Esophagus muscularis mucosa (tissue), 4 donors: ENCODE measurements around the gene IGIP. TPM values are rescaled to one million over a fixed set of nuclear protein-coding genes. Genes with fewer than 3 reads are reported as not detected.

Source experiments
- DNase-seq: peaks from one replicate; pipeline ENCODE4 v3.0.0-alpha.2; 2017; ENCODE audit errors: extremely low spot score
- H3K27ac ChIP-seq, 4 donors: fragments of 200-600 bp; sonication (generic); replicated peaks in 1 of 4; 1 replicate in 3 of 4; 2 replicates in 1 of 4; pipeline ENCODE4 v1.5.1; 2016 to 2019; ENCODE audit warnings: mild to moderate bottlenecking in 1 of 4
- H3K27me3 ChIP-seq, 4 donors: fragments of 200-600 bp; sonication (generic); one replicate each; pipeline versions ENCODE4 v1.5.1 to v1.6.0; 2016 to 2019
- H3K36me3 ChIP-seq, 4 donors: fragments of 200-600 bp; sonication (generic); one replicate each; pipeline ENCODE4 v1.5.1; 2016 to 2019
- H3K4me1 ChIP-seq, 4 donors: fragments of 200-600 bp; sonication (generic); one replicate each; pipeline ENCODE4 v1.5.1; 2016 to 2019
- H3K4me3 ChIP-seq, 4 donors: fragments of 200-600 bp; sonication (generic); 1 replicate in 2 of 4; 2 replicates in 2 of 4; pipeline ENCODE4 v1.5.1; 2016 to 2019; ENCODE audit warnings: mild to moderate bottlenecking in 4 of 4, moderate library complexity in 1 of 4
- H3K9me3 ChIP-seq, 4 donors: fragments of 200-600 bp; sonication (generic); 1 replicate in 3 of 4; 2 replicates in 1 of 4; pipeline ENCODE4 v1.5.1; 2016 to 2019
- CTCF ChIP-seq, 3 experiments: fragments of 200-600 bp in 2 of 3; fragments of 450-650 bp in 1 of 3; sonication (generic) in 2 of 3; IDR thresholded peaks; one replicate each; pipeline ENCODE4 v1.5.1; 2017 to 2019; ENCODE audit warnings: antibody characterized with exemption in 3 of 3, mild to moderate bottlenecking in 2 of 3, moderate library complexity in 1 of 3
- EP300 ChIP-seq: sonication (generic); formaldehyde crosslinking; IDR thresholded peaks from one replicate; pipeline ENCODE4 v1.6.1; 2017; ENCODE audit warnings: antibody characterized with exemption
- POLR2A ChIP-seq: fragments of 450-650 bp; IDR thresholded peaks from one replicate; pipeline ENCODE4 v1.6.1; 2017; ENCODE audit warnings: antibody characterized with exemption, moderate library complexity, mild to moderate bottlenecking, low read depth
- POLR2AphosphoS5 ChIP-seq, 2 donors: sonication (generic); formaldehyde crosslinking; IDR thresholded peaks; one replicate each; pipeline ENCODE4 v1.6.1; 2017; ENCODE audit warnings: antibody characterized with exemption in 2 of 2
- WGBS: methylation state at CpG from one replicate; pipeline ENCODE4 v1.1.5; 2018; 5-methylcytosine and 5-hydroxymethylcytosine counted together
- intact Hi-C: fragments of 100-400 bp; cut with DNase I; formaldehyde crosslinking; loops from one replicate; pipeline ENCODE4 v1.15.1; 2023
- total RNA-seq, 4 donors: library from RNA; depleted of rRNA; stranded (reverse); fragments of >200 nt; gene quantifications; one replicate each; pipeline versions ENCODE4 v1.1.0 to v1.2.1, GENCODE V29; 2016

Gene IGIP
- total RNA-seq, 4 donors from 2014 or later = 17.6 to 31.9 (median 27.3) TPM

- intact Hi-C loops = loop anchor here (10.0 kb wide), 1 partner anchor 372 kb away; no protein-coding TSS in a partner anchor
- peak overlapping the region; percentile 46 to 60 (median 49) for H3K4me3 ChIP-seq
- 3% methylated on average over 13 of the region's 30 CpGs for WGBS
These were observed 31.5 kb downstream of the IGIP start for GRCh38 chr5:140157032-140157781.

GRCh38 chr5:140159014-140159927 lies 33.5 kb downstream of the IGIP start:
- WGBS = 76% methylated on average over 7 of the region's 7 CpGs
- no peaks in the 10 kb centered on the region for H3K27me3 ChIP-seq
- no peak for TF ChIP-seq EP300
- no peak for TF ChIP-seq POLR2AphosphoS5 (IDR thresholded peaks at IDR 0.05)
- no peak for TF ChIP-seq CTCF (IDR thresholded peaks at IDR 0.05)
- TF ChIP-seq POLR2A = no peak

More at GRCh38 chr5:140157032-140157781, 31.5 kb downstream of the IGIP start:
- Histone ChIP-seq H3K36me3 (no peaks in the 10 kb centered on the region), H3K4me1 (peaks cover 11 to 31% (median 20%) of the 10 kb centered on the region in 4 donors), H3K27ac (peak overlapping the region; percentile 10 to 67 (median 50)), H3K9me3 (no peaks in the 10 kb centered on the region), H3K27me3 (no peaks in the 10 kb centered on the region)
- TF ChIP-seq POLR2AphosphoS5 (IDR thresholded peaks at IDR 0.05) (peak in 1 of 2 donors; percentile 66), POLR2A (no peak), EP300 (no peak), CTCF (IDR thresholded peaks at IDR 0.05) (peak; percentile 93 to 98 (median 94))
- peak; percentile 97 for DNase-seq

GRCh38 chr5:140162275-140162674 lies 36.5 kb downstream of the IGIP start:
- Histone ChIP-seq H3K27ac (no peak overlapping the region), H3K4me1 (peaks cover 4 to 7% (median 5%) of the 10 kb centered on the region in 4 donors), H3K27me3 (no peaks in the 10 kb centered on the region), H3K9me3 (no peaks in the 10 kb centered on the region), H3K4me3 (no peak overlapping the region), H3K36me3 (peaks cover 0 to under 1% (median 0%) of the 10 kb centered on the region in 4 donors)
- no peak for DNase-seq
- intact Hi-C loops = no loop called here
- no peak for TF ChIP-seq CTCF (IDR thresholded peaks at IDR 0.05)
- TF ChIP-seq EP300 = no peak
- no peak for TF ChIP-seq POLR2A
- TF ChIP-seq POLR2AphosphoS5 (IDR thresholded peaks at IDR 0.05) = no peak
- WGBS = 91% methylated on average over 5 of the region's 5 CpGs

More at GRCh38 chr5:140159014-140159927, 33.5 kb downstream of the IGIP start:
- Histone ChIP-seq H3K9me3 (no peaks in the 10 kb centered on the region), H3K27ac (no peak overlapping the region), H3K4me3 (no peak overlapping the region), H3K4me1 (peaks cover 11 to 18% (median 16%) of the 10 kb centered on the region in 4 donors), H3K36me3 (no peaks in the 10 kb centered on the region)
- no peak for DNase-seq
- intact Hi-C loops = loop anchor here (10.0 kb wide), 1 partner anchor 374 kb away; no protein-coding TSS in a partner anchor

- WGBS = 74% methylated on average over 5 of the region's 5 CpGs
- intact Hi-C loops = no loop called here
These were observed 37.0 kb downstream of the IGIP start for GRCh38 chr5:140162781-140163180.

More at GRCh38 chr5:140162781-140163180, 37.0 kb downstream of the IGIP start:
- no peak for DNase-seq
- H3K27ac ChIP-seq = no peak overlapping the region
- H3K27me3 ChIP-seq = no peaks in the 10 kb centered on the region
- peaks cover 0 to 6% (median 0%) of the 10 kb centered on the region in 4 donors for H3K36me3 ChIP-seq
- H3K4me3 ChIP-seq = no peak overlapping the region
- peaks cover 0 to 4% (median 1%) of the 10 kb centered on the region in 4 donors for H3K4me1 ChIP-seq
- TF ChIP-seq POLR2A (no peak), CTCF (IDR thresholded peaks at IDR 0.05) (no peak), EP300 (no peak), POLR2AphosphoS5 (IDR thresholded peaks at IDR 0.05) (no peak)
- no peaks in the 10 kb centered on the region for H3K9me3 ChIP-seq
